GM18498 (cell line): ENCODE data around the gene EVI2A.
"Not testable (repeated sequence)": the region's sequence is repeated elsewhere in the genome, so short reads cannot be mapped to it uniquely, and the experiment has no call there.

Experiments
- ATAC-seq: cut with Tn5 transposase; IDR thresholded peaks from one replicate; pipeline ENCODE4 v1.9.1; 2021; ENCODE audit warnings: mild to moderate bottlenecking, moderate library complexity; ENCODE audit not compliant: unreplicated experiment

EVI2A gene, protein sequence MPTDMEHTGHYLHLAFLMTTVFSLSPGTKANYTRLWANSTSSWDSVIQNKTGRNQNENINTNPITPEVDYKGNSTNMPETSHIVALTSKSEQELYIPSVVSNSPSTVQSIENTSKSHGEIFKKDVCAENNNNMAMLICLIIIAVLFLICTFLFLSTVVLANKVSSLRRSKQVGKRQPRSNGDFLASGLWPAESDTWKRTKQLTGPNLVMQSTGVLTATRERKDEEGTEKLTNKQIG

GRCh38 chr17:31321481-31321880, at the start of gene EVI2A:
TSS of gene EVI2A (minus strand) at chr17:31321622. CDS start at chr17:31319013, 2,609 bp downstream.
- no peak for ATAC-seq

- ATAC-seq, result no peak
Measured at GRCh38 chr17:31369266-31369665, 47.8 kb upstream of the EVI2A start.

DNA sequence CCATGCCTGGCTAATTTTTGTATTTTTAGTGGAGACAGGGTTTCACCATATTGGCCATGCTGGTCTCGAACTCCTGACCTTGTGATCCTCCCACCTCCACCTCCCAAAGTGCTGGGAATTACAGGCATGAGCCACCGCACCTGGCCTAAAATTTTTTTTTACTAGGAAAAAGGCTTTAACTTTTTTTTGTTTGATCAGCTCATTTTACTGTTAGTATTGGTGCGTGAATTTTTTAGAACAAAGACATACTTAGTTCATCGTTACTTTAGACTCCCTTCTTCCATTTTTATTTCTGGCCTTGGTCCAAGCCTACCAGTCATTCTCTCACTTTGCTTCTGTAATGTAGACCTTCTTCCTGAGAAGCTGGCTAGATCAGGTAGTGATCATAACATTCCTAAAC, 44.7 kb upstream of the EVI2A start:
- no peak for ATAC-seq

DNA sequence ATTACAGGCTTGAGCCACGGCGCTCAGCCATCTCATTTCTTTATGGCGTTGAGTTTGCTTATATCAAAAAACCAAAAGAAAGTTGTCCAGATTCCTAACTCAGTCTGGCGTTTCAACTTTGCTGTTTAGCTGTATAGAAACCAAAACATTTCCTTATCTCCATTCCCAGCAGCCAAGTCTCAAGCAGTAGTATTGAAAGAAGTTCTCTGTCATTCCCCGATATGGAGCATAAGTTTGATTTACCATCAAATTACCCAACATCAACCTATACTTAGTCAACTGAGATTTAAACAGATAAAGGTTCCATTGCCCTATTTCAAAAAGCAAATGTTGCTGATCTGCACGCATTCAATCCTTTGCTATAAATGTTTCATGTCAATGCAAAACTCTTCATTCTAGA, 42.6 kb upstream of the EVI2A start:
- ATAC-seq, result no peak

DNA sequence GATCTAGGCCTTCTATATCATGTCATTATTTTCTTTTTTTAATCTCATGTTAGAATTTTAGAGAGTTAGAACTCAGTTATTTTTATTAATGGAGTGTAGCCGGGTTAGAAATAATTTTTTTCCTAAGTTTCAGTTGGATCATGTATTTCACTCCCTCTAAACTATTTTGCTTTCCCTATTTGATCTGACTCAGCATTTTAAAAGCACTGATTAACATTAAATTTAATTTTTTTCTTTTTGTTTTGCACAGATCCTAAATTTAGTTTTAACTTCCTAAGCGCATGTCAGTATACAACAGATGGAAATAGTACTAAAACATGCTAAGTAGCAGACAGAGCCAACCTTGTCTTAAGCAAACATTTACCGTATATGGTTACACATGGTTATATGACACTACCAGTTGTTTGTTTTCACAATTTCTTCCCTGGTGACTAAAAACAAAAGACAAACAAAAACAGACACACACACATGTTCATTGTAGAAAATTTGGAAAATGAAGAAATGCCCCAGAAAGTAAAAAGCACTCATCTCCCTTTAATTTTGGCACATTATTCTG, 36.5 kb upstream of the EVI2A start:
- no peak for ATAC-seq

- ATAC-seq, result no peak
Measured at GRCh38 chr17:31357091-31357490, 35.7 kb upstream of the EVI2A start.

DNA sequence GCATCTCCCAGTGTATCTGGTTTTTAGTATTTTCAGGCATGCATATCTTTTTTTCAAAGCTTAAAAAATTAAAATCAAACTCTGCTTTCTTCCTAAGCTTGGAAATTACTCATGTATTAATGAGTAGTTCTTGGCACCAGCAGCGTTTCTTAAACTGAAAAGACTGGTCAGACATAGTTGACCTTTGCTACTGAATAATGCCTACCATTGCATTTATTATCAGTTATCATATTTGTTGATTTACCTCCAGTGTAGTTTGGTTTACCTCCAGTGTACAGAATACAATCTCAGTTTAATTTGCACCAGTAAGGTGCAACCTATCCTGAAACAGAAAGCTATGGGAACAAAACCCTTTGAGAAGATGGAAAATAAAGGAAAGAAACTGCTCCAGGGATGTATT, 34.5 kb upstream of the EVI2A start:
- no peak for ATAC-seq

- no peak for ATAC-seq
Measured at GRCh38 chr17:31349454-31349853, 28.0 kb upstream of the EVI2A start.

DNA sequence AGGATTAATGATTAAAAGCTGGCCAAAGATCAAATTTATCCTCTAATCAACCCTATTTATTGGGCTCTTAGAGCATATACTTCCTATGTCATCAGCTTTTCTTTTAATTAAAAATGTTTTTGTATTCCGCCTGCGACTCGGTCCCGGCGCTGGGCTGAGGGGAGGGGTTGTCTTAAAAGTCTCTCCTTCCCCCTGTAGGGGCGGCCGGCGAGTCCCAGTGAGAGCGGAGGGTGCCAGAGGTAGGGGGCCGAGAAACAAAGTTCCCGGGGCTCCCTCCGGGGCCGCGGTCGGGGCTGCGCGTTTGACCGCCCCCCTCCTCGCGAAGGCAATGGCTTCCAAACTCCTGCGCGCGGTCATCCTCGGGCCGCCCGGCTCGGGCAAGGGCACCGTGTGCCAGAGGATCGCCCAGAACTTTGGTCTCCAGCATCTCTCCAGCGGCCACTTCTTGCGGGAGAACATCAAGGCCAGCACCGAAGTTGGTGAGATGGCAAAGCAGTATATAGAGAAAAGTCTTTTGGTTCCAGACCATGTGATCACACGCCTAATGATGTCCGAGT, 23.8 kb upstream of the EVI2A start:
- not testable (repeated sequence) for ATAC-seq

- no peak for ATAC-seq
Measured at GRCh38 chr17:31339906-31340661, 18.7 kb upstream of the EVI2A start.

GRCh38 chr17:31329221-31329620, 7.8 kb upstream of the EVI2A start:
- ATAC-seq, result no peak

GRCh38 chr17:31328160-31328535, 6.7 kb upstream of the EVI2A start:
- no peak for ATAC-seq

GRCh38 chr17:31327534-31328159, 6.2 kb upstream of the EVI2A start:
- no peak for ATAC-seq

- no peak for ATAC-seq
Measured at GRCh38 chr17:31323551-31323950, 2.1 kb upstream of the EVI2A start.

GRCh38 chr17:31321966-31322365, 544 bp upstream of the EVI2A start:
- ATAC-seq, result no peak

- no peak for ATAC-seq
Measured at GRCh38 chr17:31320791-31321190, 631 bp downstream of the EVI2A start.

- ATAC-seq, result no peak
Measured at GRCh38 chr17:31320241-31320640, 1.2 kb downstream of the EVI2A start.

- no peak for ATAC-seq
Measured at GRCh38 chr17:31318851-31319661, 2.4 kb downstream of the EVI2A start.

GRCh38 chr17:31318298-31318801, 3.1 kb downstream of the EVI2A start:
- ATAC-seq, result no peak

- ATAC-seq, result no peak
Measured at GRCh38 chr17:31314782-31315100, 6.7 kb downstream of the EVI2A start.
